Fibroblast of lung (primary cell): ENCODE measurements around the gene NDST1.
A peak's percentile ranks its signal among the peaks of the same experiment; 100 is the strongest.

Source experiments
- CTCF ChIP-seq, 2 donors: IDR thresholded peaks in 1 of 2; conservative IDR thresholded peaks in 1 of 2; 1 replicate in 1 of 2; 2 replicates in 1 of 2; pipeline ENCODE4 v1.5.1; 2011 to 2012; ENCODE audit warnings: low read length in 2 of 2, control low read depth in 1 of 2, inconsistent platforms in 1 of 2, low read depth in 1 of 2, mild to moderate bottlenecking in 1 of 2
- EZH2 ChIP-seq: IDR thresholded peaks from 2 replicates; pipeline ENCODE4 v1.5.1; 2012; ENCODE audit warnings: low read length, control low read depth, mild to moderate bottlenecking; ENCODE audit errors: missing control alignments

GRCh38 chr5:150573867-150574817 lies 66.2 kb downstream of the NDST1 start:
- peak in 1 of 2 donors; percentile 15 for TF ChIP-seq CTCF (conservative IDR thresholded peaks at IDR 0.05 in 1 of 2, IDR thresholded peaks at IDR 0.05 in 1 of 2; ENCODE audit: low read depth in 1 of 2, low read length in 2 of 2)
- no peak for TF ChIP-seq EZH2
